Stimulated activated CD4-positive, alpha-beta T cell treated with anti-CD3 and anti-CD28 coated beads, Interleukin-1b, Interleukin-23, amount 100 ng/mL, for 4 hours (primary cell): Measurements from ENCODE around the gene POLDIP2.

ENCODE experiments used
- DNase-seq, 2 donors: peaks; one replicate each; pipeline ENCODE4 v3.0.0-alpha.2; 2020; ENCODE audit warnings: low read depth in 2 of 2

Gene POLDIP2

DNA sequence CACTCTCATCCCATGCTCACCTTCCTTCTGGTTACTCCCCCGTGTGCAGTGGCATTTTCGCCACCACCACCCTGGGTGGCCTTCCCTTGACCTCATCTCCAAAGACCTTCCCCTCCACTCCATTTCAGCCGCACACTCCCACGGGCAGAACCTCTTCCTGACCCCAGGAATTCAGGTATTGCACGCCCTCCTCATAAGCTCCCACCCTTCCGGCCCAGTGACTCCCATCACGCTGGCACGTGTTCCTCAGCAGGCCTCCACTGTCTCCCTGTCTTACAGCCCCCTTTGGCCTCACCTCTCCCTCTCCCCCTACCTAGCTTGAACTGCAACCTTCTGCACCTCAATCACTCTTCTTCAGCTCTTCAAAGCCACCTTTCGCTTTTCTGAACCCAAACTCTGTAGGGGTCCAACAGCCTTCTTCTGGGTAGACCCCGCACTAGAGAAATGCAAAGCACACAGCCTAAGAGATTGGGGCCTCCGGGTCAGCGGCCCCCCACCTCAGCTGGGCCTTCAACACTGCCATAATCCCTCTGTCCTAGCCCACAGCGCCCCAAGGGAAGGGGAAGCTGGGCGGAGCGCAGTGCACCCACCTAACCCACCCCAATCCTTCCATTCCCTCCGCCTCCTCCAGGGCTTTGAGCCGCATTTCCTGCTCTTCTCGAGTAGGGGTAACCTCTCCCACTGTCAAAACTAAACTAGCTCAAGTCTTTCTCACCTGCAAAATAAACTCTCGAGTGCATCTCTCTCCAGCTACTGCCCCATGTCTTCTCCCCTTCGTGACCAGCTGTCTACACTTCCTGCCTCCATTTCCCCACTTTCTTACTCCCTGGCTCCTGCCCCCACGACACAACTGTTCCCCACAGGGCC, 40.0 kb downstream of the POLDIP2 start:
- DNase-seq: no peak

DNA sequence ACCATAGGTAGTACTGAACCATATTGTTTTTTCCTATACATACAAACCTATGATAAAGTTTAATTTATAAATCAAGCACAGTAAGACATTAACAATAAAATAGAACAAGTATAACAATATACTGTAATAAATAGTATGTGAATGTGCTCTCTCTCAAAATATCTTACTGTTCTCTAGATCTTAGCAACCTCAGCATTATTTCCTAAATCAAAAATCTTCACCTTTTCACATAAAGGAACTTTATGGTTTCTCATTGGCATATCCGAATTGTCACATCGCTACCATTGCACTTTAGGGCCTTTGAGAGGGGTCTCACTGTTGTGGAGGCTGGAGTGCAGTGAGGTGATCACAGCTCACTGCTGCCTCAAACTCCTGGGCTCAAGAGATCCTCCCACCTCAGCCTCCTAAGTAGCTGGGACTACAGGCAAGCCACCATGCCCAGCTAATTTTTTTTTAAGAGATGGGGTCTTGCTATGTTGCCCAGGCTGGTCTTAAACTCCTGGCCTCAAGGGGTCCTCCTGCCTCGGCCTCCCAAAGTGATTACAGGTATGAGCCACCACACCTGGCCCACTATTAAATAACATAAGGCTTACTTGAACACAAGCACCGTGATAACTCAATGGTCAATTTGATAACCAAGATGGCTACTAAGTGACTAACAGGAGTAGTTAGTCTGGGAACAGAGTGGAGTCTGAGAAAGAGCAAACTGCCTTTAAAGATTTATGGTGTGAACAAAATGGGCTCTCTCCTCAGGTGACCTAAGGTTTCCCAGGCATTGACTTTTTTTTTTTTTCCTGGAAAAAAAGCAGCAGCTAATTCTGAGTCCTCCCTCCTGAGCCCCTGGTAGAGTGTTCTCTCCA, 41.3 kb downstream of the POLDIP2 start:
- DNase-seq: no peak

DNA sequence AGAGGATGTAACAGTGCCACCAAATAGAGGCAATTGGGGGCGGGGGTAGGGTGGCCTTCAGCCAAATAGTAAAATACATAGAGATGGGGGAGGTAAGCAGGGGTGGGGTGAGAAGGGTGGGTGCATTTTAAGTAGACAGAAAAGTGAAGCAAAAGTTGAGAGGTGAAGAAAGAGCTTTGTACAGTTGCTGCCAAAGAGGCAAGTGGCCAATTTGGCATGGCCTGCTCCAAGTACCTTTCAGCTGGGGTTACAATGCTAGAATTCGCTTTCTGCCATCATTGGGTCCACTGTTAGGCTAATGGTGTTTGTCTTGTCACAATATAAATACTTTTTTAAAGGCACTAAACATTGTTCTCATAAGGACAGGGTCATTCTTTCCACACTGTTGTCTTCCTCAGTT, 43.5 kb downstream of the POLDIP2 start:
- DNase-seq: no peak

DNA sequence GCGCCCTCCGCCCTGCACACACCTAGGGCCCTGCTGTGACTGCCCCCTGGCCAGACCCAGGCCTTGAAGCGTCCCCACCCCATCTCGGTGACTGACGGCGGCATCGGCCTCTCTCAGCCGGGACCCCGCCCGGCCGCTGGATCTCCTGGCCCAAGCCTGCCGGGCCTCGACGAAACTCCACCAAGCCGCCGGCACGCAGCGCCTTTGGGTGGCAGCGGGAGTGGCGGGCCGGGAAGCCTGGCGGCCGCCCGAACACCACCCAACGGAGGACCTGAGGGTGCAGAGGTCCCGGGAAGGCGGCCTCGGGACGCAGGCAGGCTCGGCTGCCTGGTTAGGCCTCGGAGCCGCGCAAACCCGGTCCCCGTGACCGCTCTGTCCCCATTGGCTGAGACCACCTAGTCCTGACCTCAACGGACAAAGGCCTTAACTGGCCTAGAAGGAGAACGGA, 50.3 kb downstream of the POLDIP2 start:
- no peak for DNase-seq

DNA sequence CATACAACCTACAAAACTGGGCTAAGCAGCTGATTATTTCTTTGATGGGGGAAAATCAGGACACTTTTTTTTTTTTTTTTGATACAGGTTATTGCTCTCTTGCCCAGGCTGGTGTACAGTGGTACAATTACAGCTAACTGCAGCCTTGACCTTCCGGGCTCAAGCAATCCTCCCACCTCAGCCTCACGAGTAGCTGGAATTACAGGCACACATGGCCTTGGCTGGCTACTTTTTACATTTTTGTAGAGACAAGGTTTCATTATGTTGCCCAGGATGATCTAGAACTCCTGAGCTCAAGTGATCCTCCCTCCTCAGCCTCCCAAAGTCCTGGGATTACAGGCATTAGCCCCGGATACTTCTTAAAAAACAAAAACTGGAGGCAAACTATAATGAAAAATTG, 58.9 kb downstream of the POLDIP2 start:
- no peak for DNase-seq
